Esophagus muscularis mucosa (tissue), 4 donors: ENCODE measurements around the gene RASAL1.

ENCODE experiments used
- EP300 ChIP-seq: sonication (generic); formaldehyde crosslinking; IDR thresholded peaks from one replicate; pipeline ENCODE4 v1.6.1; 2017; ENCODE audit warnings: antibody characterized with exemption
- POLR2A ChIP-seq: fragments of 450-650 bp; IDR thresholded peaks from one replicate; pipeline ENCODE4 v1.6.1; 2017; ENCODE audit warnings: antibody characterized with exemption, moderate library complexity, mild to moderate bottlenecking, low read depth
- POLR2AphosphoS5 ChIP-seq, 2 donors: sonication (generic); formaldehyde crosslinking; IDR thresholded peaks; one replicate each; pipeline ENCODE4 v1.6.1; 2017; ENCODE audit warnings: antibody characterized with exemption in 2 of 2
- TF ChIP-seq, protein P1 (sequence below), 3 experiments: fragments of 200-600 bp in 2 of 3; fragments of 450-650 bp in 1 of 3; sonication (generic) in 2 of 3; IDR thresholded peaks; one replicate each; pipeline ENCODE4 v1.5.1; 2017 to 2019; ENCODE audit warnings: antibody characterized with exemption in 3 of 3, mild to moderate bottlenecking in 2 of 3, moderate library complexity in 1 of 3

- TF ChIP-seq, protein P1, sequence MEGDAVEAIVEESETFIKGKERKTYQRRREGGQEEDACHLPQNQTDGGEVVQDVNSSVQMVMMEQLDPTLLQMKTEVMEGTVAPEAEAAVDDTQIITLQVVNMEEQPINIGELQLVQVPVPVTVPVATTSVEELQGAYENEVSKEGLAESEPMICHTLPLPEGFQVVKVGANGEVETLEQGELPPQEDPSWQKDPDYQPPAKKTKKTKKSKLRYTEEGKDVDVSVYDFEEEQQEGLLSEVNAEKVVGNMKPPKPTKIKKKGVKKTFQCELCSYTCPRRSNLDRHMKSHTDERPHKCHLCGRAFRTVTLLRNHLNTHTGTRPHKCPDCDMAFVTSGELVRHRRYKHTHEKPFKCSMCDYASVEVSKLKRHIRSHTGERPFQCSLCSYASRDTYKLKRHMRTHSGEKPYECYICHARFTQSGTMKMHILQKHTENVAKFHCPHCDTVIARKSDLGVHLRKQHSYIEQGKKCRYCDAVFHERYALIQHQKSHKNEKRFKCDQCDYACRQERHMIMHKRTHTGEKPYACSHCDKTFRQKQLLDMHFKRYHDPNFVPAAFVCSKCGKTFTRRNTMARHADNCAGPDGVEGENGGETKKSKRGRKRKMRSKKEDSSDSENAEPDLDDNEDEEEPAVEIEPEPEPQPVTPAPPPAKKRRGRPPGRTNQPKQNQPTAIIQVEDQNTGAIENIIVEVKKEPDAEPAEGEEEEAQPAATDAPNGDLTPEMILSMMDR (IDR thresholded peaks at IDR 0.05), result no peak
- TF ChIP-seq POLR2AphosphoS5 (IDR thresholded peaks at IDR 0.05) (no peak), POLR2A (no peak), EP300 (no peak)
Observed at GRCh38 chr12:113099764-113100163, 35.8 kb downstream of the RASAL1 start.
